Heart left ventricle (tissue), 16 donors: Measurements from ENCODE around the gene EML5. TPM values are rescaled to one million over a fixed set of nuclear protein-coding genes. Genes with fewer than 3 reads are reported as not detected.

Experiments used
- ATAC-seq, 4 donors: fragments of 200-7000 bp; cut with Tn5 transposase; one replicate each; pipeline ENCODE4 v1.9.1; 2020 to 2022; ENCODE audit warnings: moderate library complexity in 4 of 4, mild to moderate bottlenecking in 3 of 4, moderate number of reproducible peaks in 1 of 4
- DNase-seq, 5 donors: peaks; one replicate each; pipeline ENCODE4 v3.0.0-alpha.2; 2020
- H3K27ac ChIP-seq, 12 donors: fragments of 200-600 bp; sonication (generic) in 4 of 12; one replicate each; pipeline versions ENCODE4 v1.5.0 to v1.8.0; 2016 to 2022; ENCODE audit warnings: mild to moderate bottlenecking in 2 of 12
- H3K27me3 ChIP-seq, 9 donors: fragments of 200-600 bp; sonication (generic) in 2 of 9; one replicate each; pipeline versions ENCODE4 v1.5.1 to v1.8.0; 2016 to 2022; ENCODE audit warnings: mild to moderate bottlenecking in 3 of 9
- H3K36me3 ChIP-seq, 9 donors: fragments of 200-600 bp; sonication (generic) in 2 of 9; one replicate each; pipeline versions ENCODE4 v1.5.0 to v1.8.0; 2018 to 2022; ENCODE audit warnings: mild to moderate bottlenecking in 2 of 9
- H3K4me1 ChIP-seq, 12 donors: fragments of 200-600 bp; sonication (generic) in 4 of 12; one replicate each; pipeline versions ENCODE4 v1.5.0 to v1.8.0; 2016 to 2022; ENCODE audit warnings: mild to moderate bottlenecking in 3 of 12
- H3K4me3 ChIP-seq, 12 donors: fragments of 200-600 bp; sonication (generic) in 4 of 12; one replicate each; pipeline versions ENCODE4 v1.5.0 to v1.8.0; 2017 to 2022; ENCODE audit warnings: mild to moderate bottlenecking in 9 of 12, moderate library complexity in 4 of 12
- H3K9me3 ChIP-seq, 12 donors: fragments of 200-600 bp; sonication (generic) in 4 of 12; one replicate each; pipeline versions ENCODE4 v1.5.0 to v1.8.0; 2016 to 2022; ENCODE audit warnings: mild to moderate bottlenecking in 1 of 12
- POLR2A ChIP-seq, 2 donors: fragments of 450-650 bp; IDR thresholded peaks; one replicate each; pipeline ENCODE4 v1.6.1; 2017; ENCODE audit warnings: antibody characterized with exemption in 2 of 2, mild to moderate bottlenecking in 2 of 2, moderate library complexity in 2 of 2
- WGBS, 4 donors: extraction: QIAGEN DNeasy Blood & Tissue Kit in 2 of 4; methylation state at CpG; one replicate each; pipeline versions ENCODE4 v1.1.5 to v1.1.7; 2013 to 2018; 5-methylcytosine and 5-hydroxymethylcytosine counted together
- intact Hi-C, 10 donors: fragments of 100-400 bp; cut with DNase I; formaldehyde crosslinking; loops; one replicate each; pipeline versions ENCODE4 v1.11.1 to v1.14.2; 2022
- polyA plus RNA-seq, 2 donors: library from polyadenylated mRNA; stranded (reverse); fragments of 200-250 nt; gene quantifications; one replicate each; pipeline ENCODE4 v1.2.3, GENCODE V29; 2013
- total RNA-seq, 9 donors: library from RNA; depleted of rRNA in 2 of 9; stranded (reverse); fragments of >200 nt in 2 of 9; fragmentation: NEBNext Ultra II Directional in 3 of 9; extraction: Animal tissue kit (Norgen Biotek cat#: 25700) in 3 of 9; gene quantifications; one replicate each; pipeline versions ENCODE4 v1.1.0 to v1.2.4, GENCODE V29; 2016 to 2023
- TF ChIP-seq, protein P1 (sequence below), 12 donors: fragments of 200-600 bp; sonication (generic) in 4 of 12; IDR thresholded peaks; one replicate each; pipeline versions ENCODE4 v1.5.0 to v1.8.0; 2018 to 2022; ENCODE audit warnings: antibody characterized with exemption in 12 of 12, mild to moderate bottlenecking in 5 of 12
- donor health status: ischemic (EF 13 %, LVEDD 7.1; RV severe dilation, severe dysfunction).
- donor health status: healthy with polysubstance abuse.
- donor health status: DM: no; HTN: yes; CAD: no.
- donor health status: DM: no; HTN: no; CAD: no.
- donor health status: ischemic (EF 25% LVEDD 6.9; RV normal size, moderate dysfunction).
- donor health status: ischemic (EF 25% LVEDD 5.7; RV mildly dilated, moderate dysfunction).
- donor health status: healthy.
- donor health status: DM: yes; HTN: yes; CAD: no.
- donor health status: ischemic (EF 35%, LVEDD 5.7; RV mildly dilated, moderate dysfunction).
- donor health status: nonischemic (EF 11% LVEDD 7.7; RV severe dilation, severe dysfunction).
- donor health status: DM: yes; HTN: yes; CAD: no.
- donor health status: PGD.
- donor health status: ischemic (EF 29% LVEDD 5.4; RV normal size, mild dysfunction).
- donor health status: nonischemic (EF 23%, LVEDD 6.1; RV moderate dilation, normal function).

Gene EML5
- total and polyA plus RNA-seq, 11 donors, result 0.08 to 0.71 (median 0.21) TPM

DNA sequence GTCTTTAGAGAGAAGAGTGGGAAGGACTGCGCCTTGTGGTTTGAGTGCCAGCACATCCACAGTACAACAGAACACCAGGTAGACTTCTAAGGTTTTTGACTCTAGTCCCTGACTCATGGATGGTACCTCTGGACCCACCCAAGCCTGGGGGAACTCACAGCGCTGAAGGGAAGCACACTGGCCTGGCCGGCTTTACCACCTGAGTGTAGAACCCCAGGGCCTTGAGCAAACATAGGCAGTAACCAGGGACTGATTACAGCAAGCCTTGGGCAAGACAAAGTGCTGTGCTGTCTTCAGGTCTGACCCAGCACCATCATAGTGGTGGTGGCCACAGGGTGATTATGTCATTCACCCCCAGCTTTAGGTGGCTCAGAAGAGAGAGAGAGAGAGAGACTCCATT, 17.2 kb downstream of the EML5 start:
- DNase-seq (no peak), ATAC-seq (no peak)
- Histone ChIP-seq H3K27ac (no peak overlapping the region), H3K36me3 (no peaks in the 10 kb centered on the region), H3K9me3 (no peaks in the 10 kb centered on the region), H3K4me1 (no peaks in the 10 kb centered on the region), H3K4me3 (no peak overlapping the region), H3K27me3 (peaks cover 0 to 7% (median 0%) of the 10 kb centered on the region in 9 donors)
- intact Hi-C loops, result no loop called here
- 81 to 95% (median 90%) methylated on average over 3 of the region's 3 CpGs for WGBS, 4 donors
- TF ChIP-seq, protein P1, sequence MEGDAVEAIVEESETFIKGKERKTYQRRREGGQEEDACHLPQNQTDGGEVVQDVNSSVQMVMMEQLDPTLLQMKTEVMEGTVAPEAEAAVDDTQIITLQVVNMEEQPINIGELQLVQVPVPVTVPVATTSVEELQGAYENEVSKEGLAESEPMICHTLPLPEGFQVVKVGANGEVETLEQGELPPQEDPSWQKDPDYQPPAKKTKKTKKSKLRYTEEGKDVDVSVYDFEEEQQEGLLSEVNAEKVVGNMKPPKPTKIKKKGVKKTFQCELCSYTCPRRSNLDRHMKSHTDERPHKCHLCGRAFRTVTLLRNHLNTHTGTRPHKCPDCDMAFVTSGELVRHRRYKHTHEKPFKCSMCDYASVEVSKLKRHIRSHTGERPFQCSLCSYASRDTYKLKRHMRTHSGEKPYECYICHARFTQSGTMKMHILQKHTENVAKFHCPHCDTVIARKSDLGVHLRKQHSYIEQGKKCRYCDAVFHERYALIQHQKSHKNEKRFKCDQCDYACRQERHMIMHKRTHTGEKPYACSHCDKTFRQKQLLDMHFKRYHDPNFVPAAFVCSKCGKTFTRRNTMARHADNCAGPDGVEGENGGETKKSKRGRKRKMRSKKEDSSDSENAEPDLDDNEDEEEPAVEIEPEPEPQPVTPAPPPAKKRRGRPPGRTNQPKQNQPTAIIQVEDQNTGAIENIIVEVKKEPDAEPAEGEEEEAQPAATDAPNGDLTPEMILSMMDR (IDR thresholded peaks at IDR 0.05), result no peak
- no peak for TF ChIP-seq POLR2A (IDR thresholded peaks at IDR 0.05)

DNA sequence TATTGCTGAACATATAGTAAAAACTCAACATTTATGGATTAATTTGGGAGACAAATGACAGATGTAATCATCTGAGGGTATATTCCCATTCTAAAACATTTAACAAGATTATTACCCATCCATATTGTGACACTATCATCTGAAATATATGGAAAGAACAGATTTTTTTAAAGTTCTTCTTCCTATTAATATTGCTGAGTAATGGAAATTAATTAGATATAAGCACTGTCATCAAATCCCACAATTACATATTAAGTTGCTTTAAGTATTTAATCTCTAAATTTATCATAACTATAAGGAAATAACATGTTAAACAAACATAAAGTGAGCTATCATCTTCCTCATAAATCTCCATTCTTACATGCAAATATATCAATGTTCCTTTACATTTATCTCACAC, 22.0 kb downstream of the EML5 start:
- Histone ChIP-seq H3K4me1 (no peaks in the 10 kb centered on the region), H3K27me3 (peaks cover 0 to 7% (median 0%) of the 10 kb centered on the region in 9 donors), H3K36me3 (no peaks in the 10 kb centered on the region), H3K4me3 (no peak overlapping the region), H3K27ac (no peak overlapping the region), H3K9me3 (peaks cover 0 to 26% (median 14%) of the 10 kb centered on the region in 12 donors)
- intact Hi-C loops, result no loop called here
- DNase-seq (no peak), ATAC-seq (no peak)
- no peak for TF ChIP-seq POLR2A (IDR thresholded peaks at IDR 0.05)
- TF ChIP-seq, protein P1 (IDR thresholded peaks at IDR 0.05), result no peak

DNA sequence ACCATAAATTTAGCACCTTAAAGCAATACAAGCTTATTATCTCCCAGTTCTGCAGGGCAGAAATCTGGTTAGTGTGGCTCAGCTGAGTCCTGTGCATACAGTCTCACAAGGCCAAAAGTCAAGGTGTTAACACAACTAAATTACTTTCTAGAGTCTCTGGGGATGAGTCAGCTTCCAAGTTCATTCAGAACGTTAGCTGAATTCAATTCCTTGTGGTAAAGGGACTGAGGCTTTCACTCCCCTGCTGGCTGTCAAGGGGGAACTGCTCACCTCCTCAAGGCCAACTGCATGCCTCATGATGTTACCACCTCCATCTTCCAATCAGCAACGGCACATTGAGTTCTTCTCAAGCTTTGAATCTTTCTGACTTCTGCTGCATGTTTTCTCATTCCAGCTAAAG, 27.6 kb downstream of the EML5 start:
- Histone ChIP-seq H3K9me3 (peaks cover 0 to 37% (median 14%) of the 10 kb centered on the region in 12 donors), H3K4me3 (no peak overlapping the region), H3K27me3 (no peaks in the 10 kb centered on the region), H3K4me1 (no peaks in the 10 kb centered on the region), H3K27ac (no peak overlapping the region), H3K36me3 (no peaks in the 10 kb centered on the region)
- DNase-seq (no peak), ATAC-seq (no peak)
- WGBS, 4 donors, result 59 to 70% (median 67%) methylated on average over 2 of the region's 2 CpGs
- intact Hi-C loops, result no loop called here
- TF ChIP-seq, protein P1 (IDR thresholded peaks at IDR 0.05), result no peak
- TF ChIP-seq POLR2A (IDR thresholded peaks at IDR 0.05), result no peak

DNA sequence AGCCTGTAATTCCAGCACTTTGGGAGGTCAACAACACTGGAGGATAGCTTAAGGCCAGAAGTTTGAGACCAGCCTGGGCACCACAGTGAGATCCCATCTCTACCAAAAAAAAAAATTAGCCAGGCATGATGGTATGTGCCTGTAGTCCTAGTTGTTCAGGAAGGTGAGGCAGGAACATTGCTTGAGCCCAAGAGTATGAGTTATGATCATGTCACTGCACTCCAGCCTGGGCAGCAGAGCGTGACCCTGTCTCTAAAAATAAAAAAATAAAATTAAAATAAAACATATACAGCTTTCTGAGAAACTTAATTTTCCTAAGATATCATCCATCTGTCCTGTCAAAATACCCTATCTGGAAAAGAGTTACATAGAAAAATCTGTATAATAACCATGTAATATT, 38.9 kb downstream of the EML5 start:
- no peaks in the 10 kb centered on the region for H3K36me3 ChIP-seq
- H3K4me1 ChIP-seq, result no peaks in the 10 kb centered on the region
- no peak overlapping the region for H3K27ac ChIP-seq
- ATAC-seq (no peak), DNase-seq (no peak)
- intact Hi-C loops, result no loop called here
- 79 to 97% (median 89%) methylated on average over 1 of the region's 1 CpG for WGBS, 4 donors
- H3K9me3 ChIP-seq, result no peaks in the 10 kb centered on the region
- H3K4me3 ChIP-seq, result no peak overlapping the region
- no peak for TF ChIP-seq POLR2A (IDR thresholded peaks at IDR 0.05)
- TF ChIP-seq, protein P1 (IDR thresholded peaks at IDR 0.05), result no peak
- H3K27me3 ChIP-seq, result no peaks in the 10 kb centered on the region
